ENCODE measurements around the gene TTPAL.

The TTPAL gene

DNA sequence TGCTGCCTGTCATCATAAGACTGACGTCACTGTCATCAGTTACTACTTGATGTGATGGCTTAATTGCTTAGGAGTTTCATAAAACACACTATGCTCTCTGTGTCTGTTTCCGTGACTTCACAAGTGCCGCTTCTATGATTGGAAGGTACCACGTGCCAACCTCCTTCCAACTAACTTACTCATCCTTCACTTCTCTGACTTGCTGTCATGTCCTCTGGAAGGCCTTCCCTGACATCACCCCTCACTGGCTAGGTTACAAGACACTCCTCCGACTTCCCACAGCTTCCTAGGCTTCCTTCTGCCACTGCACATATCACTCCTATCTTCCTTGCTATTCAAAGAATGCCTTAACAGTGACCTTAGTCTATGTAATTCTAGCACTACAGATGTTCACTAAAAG, 25.8 kb downstream of the TTPAL start:
- no peak for DNase-seq

- DNase-seq: no peak
Observed at GRCh38 chr20:44502968-44503367, 27.3 kb downstream of the TTPAL start.

GRCh38 chr20:44504402-44505307, 29.0 kb downstream of the TTPAL start:
- no peak for DNase-seq

GRCh38 chr20:44509762-44510161, 34.1 kb downstream of the TTPAL start:
- no peak for DNase-seq

DNA sequence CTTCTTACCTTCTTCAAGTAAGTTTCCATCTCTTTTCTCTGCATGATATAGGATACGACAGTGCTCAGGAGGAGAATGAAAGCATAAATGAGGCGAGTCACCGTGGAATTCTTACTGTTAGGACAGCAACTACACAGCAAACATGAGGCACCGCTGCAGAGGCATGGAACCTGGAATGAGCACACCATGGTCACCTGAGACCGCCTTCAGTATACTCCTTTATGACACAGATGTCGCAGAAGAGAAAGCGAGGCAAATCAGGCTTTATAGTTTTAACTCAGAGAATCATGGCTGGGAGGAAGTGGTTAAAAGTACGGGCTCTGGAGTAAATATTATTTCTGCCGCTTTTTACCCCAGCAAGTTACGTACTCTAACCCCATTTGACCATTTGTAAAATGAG, 38.2 kb downstream of the TTPAL start:
- no peak for DNase-seq

DNA sequence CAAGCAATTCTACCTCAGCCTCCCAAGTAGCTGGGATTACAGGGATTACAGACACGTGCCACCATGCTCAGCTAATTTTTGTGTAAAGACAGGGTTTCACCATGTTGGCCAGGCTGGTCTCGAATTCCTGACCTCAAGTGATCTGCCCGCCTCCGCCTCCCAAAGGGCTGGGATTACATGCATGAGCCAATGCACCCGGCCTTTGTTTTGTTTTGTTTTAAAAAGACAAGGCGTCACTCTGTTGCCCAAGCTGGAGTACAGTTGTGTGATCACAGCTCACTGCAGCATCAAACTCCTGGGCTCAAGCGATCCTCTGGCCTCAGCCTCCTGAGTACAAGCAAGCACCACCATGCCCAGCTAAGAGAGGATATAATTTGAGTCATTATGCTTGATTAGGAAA, 40.8 kb downstream of the TTPAL start:
- no peak for DNase-seq

DNA sequence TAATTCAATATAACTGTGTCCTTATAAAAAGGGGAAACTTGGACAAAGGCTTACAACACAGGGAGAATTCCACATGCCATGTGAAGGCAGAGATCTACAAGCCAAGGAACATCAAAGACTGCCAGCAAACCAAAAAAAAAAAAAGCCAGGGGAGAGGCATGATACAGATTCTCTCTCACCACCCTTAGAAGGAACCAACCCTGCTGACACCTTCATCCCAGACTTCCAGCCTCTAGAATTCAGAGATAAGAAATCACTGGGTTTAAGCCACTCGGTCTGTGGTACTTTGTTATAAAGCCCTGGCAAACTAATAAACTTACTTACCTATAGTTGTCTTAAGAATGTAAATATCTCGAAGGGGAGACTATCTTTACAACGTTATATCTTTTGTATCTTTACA, 41.8 kb downstream of the TTPAL start:
- no peak for DNase-seq

- no peak for DNase-seq
Observed at GRCh38 chr20:44518248-44518647, 42.6 kb downstream of the TTPAL start.

DNA sequence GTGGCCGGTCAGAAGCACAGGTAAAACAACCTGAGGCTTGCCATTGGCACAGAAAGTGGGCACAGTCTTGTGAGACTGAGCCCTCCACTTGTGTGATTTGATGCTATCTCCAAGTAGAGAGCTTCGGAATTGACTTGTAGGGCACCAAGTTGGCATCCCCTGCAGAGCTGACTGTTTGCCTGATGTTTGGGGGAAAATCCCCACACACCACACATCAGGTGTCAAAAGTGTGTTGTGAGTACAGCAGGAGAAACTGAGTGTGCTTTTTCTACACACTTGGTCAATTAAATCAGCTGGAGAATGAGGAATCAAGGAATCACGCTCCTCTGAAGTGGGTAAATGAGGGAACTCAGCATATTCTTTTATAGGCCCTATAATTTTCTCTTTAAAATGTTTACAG, 45.2 kb downstream of the TTPAL start:
- DNase-seq: no peak

DNA sequence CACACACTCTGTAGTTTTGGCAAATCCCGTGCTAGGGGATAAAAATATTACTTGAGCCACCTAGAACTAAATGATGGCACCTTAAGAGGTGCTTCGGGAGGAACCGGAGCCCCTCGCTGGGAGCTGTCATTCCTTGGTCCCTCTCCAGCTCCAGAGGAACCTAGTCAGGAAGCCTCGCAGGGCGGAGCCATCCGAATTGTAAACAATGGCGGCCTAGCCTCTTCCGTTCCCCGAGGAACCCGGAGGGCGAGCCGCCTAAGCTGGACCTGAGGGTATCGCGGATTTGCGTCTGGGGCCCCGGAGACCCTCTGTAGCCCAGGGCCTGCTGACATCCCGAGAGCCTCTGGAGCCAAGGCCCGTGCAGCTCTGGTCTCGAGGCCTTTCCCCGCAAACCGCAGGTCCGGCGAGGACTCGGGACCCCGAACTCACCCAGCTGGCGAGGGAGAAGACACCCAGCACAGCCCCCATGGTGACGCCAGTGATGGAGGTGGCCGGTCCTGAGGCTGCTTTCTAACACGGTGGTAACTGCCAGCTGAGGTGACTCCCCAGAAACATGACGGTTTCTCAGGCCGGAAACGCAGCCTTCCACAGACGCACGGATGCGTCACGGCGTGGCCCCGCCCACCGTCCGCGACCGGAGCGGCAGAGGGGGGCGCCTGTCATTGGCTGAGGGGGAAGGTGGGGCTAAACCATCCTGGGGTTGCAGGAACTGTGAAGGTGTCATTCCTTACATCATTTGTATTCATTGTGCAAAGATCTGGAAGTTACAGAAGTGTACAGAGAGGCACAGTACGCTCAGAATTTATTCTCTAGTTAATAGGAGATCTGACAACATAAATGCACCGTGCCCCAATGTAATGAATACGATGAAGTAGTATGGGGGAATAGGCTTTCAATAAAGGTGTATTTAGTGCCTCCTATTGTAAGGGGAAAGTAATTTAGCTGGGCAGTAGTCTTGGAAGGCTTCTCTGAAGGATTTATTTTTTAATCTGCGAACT, 46.1 kb downstream of the TTPAL start, which contains the start of gene SERINC3:
TSS of gene SERINC3 (minus strand) at position 587 of the 998 bp plus-strand sequence. CDS start at position 468, 119 bp downstream.
- DNase-seq: peak; percentile 98

- DNase-seq: no peak
Observed at GRCh38 chr20:44522841-44523240, 47.2 kb downstream of the TTPAL start.

DNA sequence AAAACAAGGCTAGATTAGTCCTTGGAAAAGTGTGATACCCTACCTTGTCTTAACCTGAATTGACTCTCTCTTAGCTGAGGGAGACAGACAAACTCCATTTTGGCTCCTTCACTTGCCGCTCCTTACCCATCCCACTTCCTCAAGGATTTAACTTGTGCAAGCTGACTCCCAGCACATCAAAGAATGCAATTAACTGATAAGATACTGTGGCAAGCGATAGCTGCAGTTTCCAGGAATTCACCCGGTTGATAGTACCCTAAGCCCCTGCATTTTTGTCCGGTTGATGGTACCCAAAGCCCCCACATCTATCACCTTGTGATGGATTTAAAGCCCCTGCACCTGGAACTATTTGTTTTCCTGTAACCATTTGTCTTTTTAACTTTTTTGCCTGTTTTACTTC, 48.1 kb downstream of the TTPAL start:
- DNase-seq: no peak

DNA sequence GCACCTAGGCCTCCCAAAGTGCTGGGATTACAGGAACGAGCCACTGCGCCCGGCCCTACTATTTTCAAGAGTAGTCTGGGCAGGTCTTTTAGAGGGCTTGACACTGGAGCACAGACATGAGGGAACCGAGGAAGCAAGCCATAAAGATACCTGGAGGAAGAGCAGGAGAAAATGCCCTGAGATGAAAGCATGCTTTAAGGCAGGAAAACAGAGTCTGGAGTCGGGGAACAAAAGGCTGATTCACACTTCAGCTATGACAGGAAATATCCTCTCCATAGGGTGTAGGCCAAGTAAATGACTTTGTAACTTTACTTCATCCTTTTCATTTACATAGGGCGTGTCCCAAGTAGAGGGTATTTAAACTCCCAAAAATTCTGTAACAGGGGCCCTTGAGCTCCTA, 50.5 kb downstream of the TTPAL start:
- no peak for DNase-seq

GRCh38 chr20:44527716-44528199, 52.1 kb downstream of the TTPAL start:
- DNase-seq: no peak

- DNase-seq: no peak
Observed at GRCh38 chr20:44528309-44528708, 52.6 kb downstream of the TTPAL start.

DNA sequence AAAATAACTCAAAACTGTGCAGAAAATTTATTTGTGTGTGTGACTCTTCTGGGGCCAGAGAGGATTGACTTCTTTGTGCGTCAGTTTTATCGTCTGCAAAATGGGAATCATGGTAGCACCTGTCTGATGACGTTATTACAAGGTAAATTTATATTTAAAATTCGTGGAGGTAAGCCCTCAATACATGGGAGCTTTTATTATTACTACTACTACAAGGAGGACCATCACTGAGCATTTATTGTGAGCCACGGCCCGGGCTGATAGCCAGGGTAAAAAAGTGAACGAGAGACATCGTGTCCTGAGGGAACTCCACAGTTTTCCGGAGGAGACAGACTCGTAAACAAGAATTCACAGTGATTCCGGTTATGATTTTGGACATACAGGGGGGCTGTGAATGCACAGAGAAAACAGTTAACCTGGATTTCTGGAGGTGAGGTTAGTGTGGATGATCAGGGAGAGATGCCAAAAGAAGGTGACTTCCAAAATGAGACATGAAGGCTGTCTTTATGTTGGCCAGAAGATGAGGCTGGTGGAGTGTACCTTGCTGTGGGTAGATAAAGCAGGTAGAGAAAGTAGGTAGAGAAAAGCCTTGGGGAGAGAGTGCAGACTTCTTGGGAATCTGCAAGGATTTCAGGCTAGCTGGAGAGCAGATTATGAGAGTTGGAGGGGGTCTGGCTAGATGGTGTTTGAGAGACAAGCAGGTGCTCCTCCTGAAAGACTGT, 56.7 kb downstream of the TTPAL start:
- DNase-seq: no peak

GRCh38 chr20:44532981-44533331, 57.3 kb downstream of the TTPAL start:
- no peak for DNase-seq

DNA sequence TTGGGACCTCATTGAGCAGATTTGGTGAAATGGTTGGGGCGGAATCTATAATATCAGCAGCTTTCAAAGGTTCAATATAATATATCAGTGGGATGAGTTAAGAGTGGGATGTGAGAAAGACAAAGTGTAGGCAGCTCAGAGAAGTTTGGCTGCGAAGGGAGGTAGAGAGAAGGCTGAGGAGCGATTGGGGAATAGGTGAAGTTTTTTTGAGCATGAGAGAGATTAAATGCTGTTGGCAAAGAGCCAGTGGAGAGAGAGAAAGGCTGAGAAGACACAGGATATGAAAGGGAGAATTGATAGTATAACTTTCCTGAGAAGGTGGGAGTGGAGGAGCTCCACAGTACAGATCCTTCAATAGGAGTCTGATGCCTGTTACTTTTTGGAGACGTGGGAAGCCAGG, 58.3 kb downstream of the TTPAL start:
- DNase-seq: no peak

DNA sequence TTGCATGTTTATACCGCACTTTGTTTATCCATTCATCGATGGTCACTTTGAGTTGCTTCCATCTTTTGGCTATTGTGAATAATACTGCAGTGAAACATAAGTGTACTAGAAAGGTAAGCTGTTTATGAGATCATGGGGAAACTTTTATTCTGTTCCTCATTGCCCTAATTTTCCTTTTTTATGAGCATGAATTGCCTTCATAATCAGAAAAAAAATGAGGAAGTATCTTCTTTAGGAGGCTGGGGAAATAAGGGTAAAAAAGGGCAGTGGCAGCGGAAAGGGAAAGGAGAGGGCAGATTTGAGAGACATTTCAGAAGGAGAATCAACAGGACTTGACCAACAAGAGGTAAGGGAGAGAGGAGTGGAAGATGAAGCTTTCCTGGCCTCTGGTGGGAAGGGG, 60.5 kb downstream of the TTPAL start:
- DNase-seq: no peak

- DNase-seq: no peak
Observed at GRCh38 chr20:44537993-44538392, 62.3 kb downstream of the TTPAL start.

DNA sequence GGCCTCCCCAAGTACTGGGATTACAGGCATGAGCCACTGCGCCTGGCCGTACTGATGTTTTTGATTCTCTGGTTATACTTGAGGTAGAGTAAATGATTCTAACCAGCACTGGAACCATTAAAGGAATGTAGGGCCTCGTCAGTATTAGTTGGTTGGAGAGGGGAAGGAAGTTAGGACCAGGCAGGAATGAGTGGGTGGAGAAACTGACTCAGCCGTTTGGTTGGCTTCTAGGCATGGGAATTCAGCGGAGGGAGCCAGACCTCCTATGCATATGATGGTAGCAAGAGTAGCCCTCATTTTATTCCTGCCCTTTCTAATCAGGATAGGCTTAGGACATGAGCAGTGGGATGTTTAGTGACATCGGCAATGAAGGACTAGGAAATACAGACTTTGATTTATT, 65.2 kb downstream of the TTPAL start:
- DNase-seq: no peak

- DNase-seq: no peak
Observed at GRCh38 chr20:44541992-44542391, 66.3 kb downstream of the TTPAL start.

- no peak for DNase-seq
Observed at GRCh38 chr20:44542890-44543289, 67.2 kb downstream of the TTPAL start.
